IMR-90 (cell line): ENCODE measurements around the gene RNF144A. TPM values are rescaled to one million over a fixed set of nuclear protein-coding genes. Genes with fewer than 3 reads are reported as not detected.
A peak's percentile ranks its signal among the peaks of the same experiment; 100 is the strongest.

Experiments used
- ATAC-seq: fragments of 200-7000 bp; cut with Tn5 transposase; 2 replicates; pipeline ENCODE4 v1.9.1; 2020; ENCODE audit warnings: low read depth, mild to moderate bottlenecking, moderate library complexity
- BruUV-seq: library from RNA; stranded (reverse); fragments of 400-500 nt; replicated peaks from 2 replicates; lab custom pipeline; 2021; lab: Mats Ljungman, UMichigan
- CTCF ChIA-PET: fragments of 300-600 bp; formaldehyde crosslinking; extraction: SDS; loops from one replicate; lab custom pipeline; 2021; ENCODE audit warnings: antibody characterized with exemption; lab: Yijun Ruan, JAX
- POLR2A ChIA-PET: fragments of 300-600 bp; sonication (Branson Sonifier 250); formaldehyde crosslinking; loops from one replicate; lab custom pipeline; 2022; ENCODE audit warnings: antibody characterized with exemption; ENCODE audit not compliant: unreplicated experiment; lab: Charles Lee
- DNase-seq: peaks from one replicate; pipeline ENCODE4 v3.0.0; 2013
- H2AFZ ChIP-seq: replicated peaks from 2 replicates; pipeline ENCODE3; 2013; ENCODE audit warnings: low read length, mild to moderate bottlenecking; ENCODE audit not compliant: poor library complexity
- H2AK5ac ChIP-seq: 2 replicates; pipeline ENCODE4 v1.6.1; 2013; ENCODE audit warnings: low read depth, low read length, inconsistent platforms
- H2AK9ac ChIP-seq: replicated peaks from 2 replicates; pipeline ENCODE3; 2013; ENCODE audit warnings: mild to moderate bottlenecking, low read depth, low read length, moderate library complexity; ENCODE audit not compliant: poor library complexity
- H2BK120ac ChIP-seq: 2 replicates; pipeline ENCODE4 v1.6.1; 2013; ENCODE audit warnings: low read depth, low read length, inconsistent platforms
- H2BK15ac ChIP-seq: 3 replicates; pipeline ENCODE4 v1.6.1; 2013; ENCODE audit warnings: low read depth, low read length, inconsistent platforms
- H2BK20ac ChIP-seq: 2 replicates; pipeline ENCODE4 v1.6.1; 2013; ENCODE audit warnings: low read depth, mild to moderate bottlenecking, inconsistent platforms, low read length, moderate library complexity
- H2BK5ac ChIP-seq: 2 replicates; pipeline ENCODE4 v1.6.1; 2013; ENCODE audit warnings: mild to moderate bottlenecking, low read depth, low read length, inconsistent platforms; ENCODE audit not compliant: poor library complexity, severe bottlenecking
- H3K14ac ChIP-seq: replicated peaks from 2 replicates; pipeline ENCODE4 v1.6.1; 2013; ENCODE audit warnings: low read depth, low read length, inconsistent platforms
- H3K18ac ChIP-seq: 2 replicates; pipeline ENCODE4 v1.6.1; 2013; ENCODE audit warnings: low read depth, low read length, control low read depth
- H3K23ac ChIP-seq: 2 replicates; pipeline ENCODE4 v1.6.1; 2013; ENCODE audit warnings: low read depth, low read length, inconsistent platforms
- H3K27ac ChIP-seq: 2 replicates; pipeline ENCODE4 v1.5.1; 2013; ENCODE audit warnings: mild to moderate bottlenecking, control low read depth, low read length; ENCODE audit not compliant: insufficient read depth
- H3K27me3 ChIP-seq: 2 replicates; pipeline ENCODE4 v1.6.1; 2013; ENCODE audit warnings: low read length; ENCODE audit not compliant: control insufficient read depth, insufficient read depth
- H3K36me3 ChIP-seq: 2 replicates; pipeline ENCODE4 v1.6.1; 2013; ENCODE audit warnings: low read length, mixed read lengths; ENCODE audit not compliant: control insufficient read depth, insufficient read depth
- H3K4ac ChIP-seq: 2 replicates; pipeline ENCODE4 v1.6.1; 2013; ENCODE audit warnings: low read depth, low read length, inconsistent platforms
- H3K4me1 ChIP-seq: 2 replicates; pipeline ENCODE4 v1.6.1; 2013; ENCODE audit warnings: low read length, mixed read lengths; ENCODE audit not compliant: control insufficient read depth, insufficient read depth
- H3K4me2 ChIP-seq: 2 replicates; pipeline ENCODE4 v1.6.1; 2013; ENCODE audit warnings: low read depth, mild to moderate bottlenecking, control low read depth, low read length, moderate library complexity
- H3K4me3 ChIP-seq: 2 replicates; pipeline ENCODE4 v1.5.1; 2013; ENCODE audit warnings: low read depth, mild to moderate bottlenecking, control low read depth, low read length, moderate library complexity; ENCODE audit not compliant: insufficient read depth
- H3K56ac ChIP-seq: 2 replicates; pipeline ENCODE4 v1.6.1; 2013; ENCODE audit warnings: low read length, inconsistent platforms; ENCODE audit not compliant: insufficient read depth; ENCODE audit errors: extremely low read depth
- H3K79me1 ChIP-seq, 2 experiments: 2 replicates each; pipeline ENCODE4 v1.6.1; 2013; ENCODE audit warnings: low read length in 2 of 2, inconsistent platforms in 1 of 2, low read depth in 1 of 2
- H3K9ac ChIP-seq: 2 replicates; pipeline ENCODE4 v1.6.1; 2013; ENCODE audit warnings: low read depth, low read length, control low read depth
- H3K9me1 ChIP-seq: 2 replicates; pipeline ENCODE4 v1.6.1; 2013; ENCODE audit warnings: low read length, inconsistent platforms; ENCODE audit not compliant: insufficient read depth
- H3K9me3 ChIP-seq: 2 replicates; pipeline ENCODE4 v1.6.1; 2013; ENCODE audit warnings: low read length; ENCODE audit not compliant: control insufficient read depth, insufficient read depth
- H4K20me1 ChIP-seq: 2 replicates; pipeline ENCODE4 v1.6.1; 2013; ENCODE audit warnings: low read length, inconsistent platforms; ENCODE audit not compliant: insufficient read depth
- H4K5ac ChIP-seq: 2 replicates; pipeline ENCODE4 v1.6.1; 2013; ENCODE audit warnings: mild to moderate bottlenecking, low read depth, low read length, control low read depth
- H4K8ac ChIP-seq, 2 experiments: 2 replicates each; pipeline ENCODE4 v1.6.1; 2013; ENCODE audit warnings: low read depth in 2 of 2, low read length in 2 of 2, control low read depth in 1 of 2, inconsistent platforms in 1 of 2
- H4K91ac ChIP-seq: 2 replicates; pipeline ENCODE4 v1.6.1; 2013; ENCODE audit warnings: low read depth, low read length, inconsistent platforms; ENCODE audit not compliant: insufficient read depth
- MAZ ChIP-seq: IDR thresholded peaks from 2 replicates; pipeline ENCODE4 v1.6.1; 2012; ENCODE audit warnings: low read depth, mild to moderate bottlenecking, low read length, improper control_type of control experiment, moderate library complexity, borderline replicate concordance
- NFE2L2 ChIP-seq: fragments of 150-350 bp; IDR thresholded peaks from 2 replicates; pipeline ENCODE4 v1.6.1; 2016; ENCODE audit warnings: low read depth, mild to moderate bottlenecking, low read length
- POLR2A ChIP-seq: IDR thresholded peaks from 2 replicates; pipeline ENCODE4 v1.6.1; 2012; ENCODE audit warnings: mild to moderate bottlenecking, low read depth, low read length
- RCOR1 ChIP-seq: IDR thresholded peaks from 2 replicates; pipeline ENCODE4 v1.6.1; 2012; ENCODE audit warnings: mild to moderate bottlenecking, low read length, improper control_type of control experiment; ENCODE audit not compliant: insufficient replicate concordance
- WGBS, 2 experiments: methylation state at CpG; one replicate each; pipeline versions ENCODE4 v1.1.5 to v1.1.7; 2013; ENCODE audit warnings: missing lambda C conversion rate in 2 of 2; ENCODE audit not compliant: insufficient read length in 1 of 2; ENCODE audit errors: extremely low coverage in 2 of 2; 5-methylcytosine and 5-hydroxymethylcytosine counted together
- dilution Hi-C: fragments of 300-500 bp; cut with HindIII; formaldehyde crosslinking; loops from one replicate; pipeline ENCODE4 v1.14.3; 2018; ENCODE audit warnings: low sequenced_read_pairs; ENCODE audit not compliant: unreplicated experiment
- in situ Hi-C: fragments of 300-500 bp; cut with MboI; formaldehyde crosslinking; loops from 3 replicates; pipeline ENCODE4 v1.14.3; 2019; ENCODE audit warnings: low sequenced_read_pairs, inconsistent platforms, mixed read lengths
- intact Hi-C: fragments of 100-400 bp; cut with micrococcal nuclease; formaldehyde crosslinking; loops from 2 replicates; pipeline ENCODE4 v1.10.0; 2022
- polyA plus RNA-seq, 3 experiments: library from polyadenylated mRNA; depleted of rRNA; stranded (reverse); fragments of >200 nt; gene quantifications; 2 replicates each; pipeline ENCODE4 v1.2.3, GENCODE V29; 2012; ENCODE audit warnings: low replicate concordance in 1 of 3
- total RNA-seq: library from RNA; depleted of rRNA; stranded (reverse); fragments of >200 nt; gene quantifications from 2 replicates; pipeline ENCODE4 v1.2.3, GENCODE V29; 2012
- TF ChIP-seq, protein P1 (sequence below): conservative IDR thresholded peaks from 2 replicates; pipeline ENCODE4 v1.5.1; 2012; ENCODE audit warnings: mild to moderate bottlenecking, low read depth, low read length, improper control_type of control experiment
- TF ChIP-seq, protein P2 (sequence below): fragments of 150-350 bp; IDR thresholded peaks from 2 replicates; pipeline ENCODE4 v1.6.1; 2016; ENCODE audit warnings: low read depth, mild to moderate bottlenecking, low read length, moderate library complexity, borderline replicate concordance
- TF ChIP-seq, protein P3 (sequence below): fragments of 150-350 bp; IDR thresholded peaks from 2 replicates; pipeline ENCODE4 v1.6.1; 2017; ENCODE audit warnings: mild to moderate bottlenecking, antibody characterized with exemption, low read length, low read depth

The RNF144A gene
- total and polyA plus RNA-seq, 2 of the 4 experiments (the other 2 are of a cell fraction), result 0.18 to 0.26 TPM

DNA sequence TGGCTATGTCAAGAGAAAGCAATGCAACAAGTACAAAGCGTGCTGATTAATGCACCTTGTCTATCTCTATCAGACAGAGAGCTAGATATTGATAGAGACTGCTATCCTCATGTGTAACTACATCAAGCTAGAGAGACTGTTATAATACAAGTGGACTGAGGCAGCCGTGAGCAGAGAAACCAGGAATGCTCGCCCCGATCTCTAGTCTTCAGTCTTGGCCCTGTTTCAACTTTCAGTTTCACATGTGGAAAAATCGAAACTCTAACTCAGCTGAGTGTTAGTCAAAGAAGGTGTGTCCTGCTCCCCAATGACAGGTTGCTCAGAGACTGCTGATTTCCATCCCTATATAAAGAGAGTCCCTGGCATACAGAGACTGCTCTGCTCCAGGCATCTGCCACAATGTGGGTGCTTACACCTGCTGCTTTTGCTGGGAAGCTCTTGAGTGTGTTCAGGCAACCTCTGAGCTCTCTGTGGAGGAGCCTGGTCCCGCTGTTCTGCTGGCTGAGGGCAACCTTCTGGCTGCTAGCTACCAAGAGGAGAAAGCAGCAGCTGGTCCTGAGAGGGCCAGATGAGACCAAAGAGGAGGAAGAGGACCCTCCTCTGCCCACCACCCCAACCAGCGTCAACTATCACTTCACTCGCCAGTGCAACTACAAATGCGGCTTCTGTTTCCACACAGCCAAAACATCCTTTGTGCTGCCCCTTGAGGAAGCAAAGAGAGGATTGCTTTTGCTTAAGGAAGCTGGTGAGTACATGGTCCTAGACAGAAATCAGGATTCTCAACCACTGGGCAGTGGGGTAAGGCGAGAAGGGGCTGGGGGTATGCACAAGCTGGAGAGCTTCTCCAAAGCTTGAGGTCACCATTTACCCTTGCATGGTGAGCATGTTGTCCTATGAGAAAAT lies 39.6 kb upstream of the RNF144A start, which contains the start of gene RSAD2:
TSS of gene RSAD2 (plus strand) at position 376 of the 903 bp plus-strand sequence. CDS start at position 400, 24 bp downstream.
- no TSS peak for BruUV-seq
- Histone ChIP-seq H2BK15ac (no peak within 1 kb of the TSS), H3K23ac (no peak within 1 kb of the TSS), H3K56ac (no peak within 1 kb of the TSS), H4K8ac (no peak within 1 kb of the TSS), H3K4ac (no peak within 1 kb of the TSS), H2BK20ac (no peak within 1 kb of the TSS), H3K4me1 (no peaks in the 10 kb centered on the region), H2BK120ac (no peak within 1 kb of the TSS), H3K9me3 (no peaks in the 10 kb centered on the region), H3K4me3 (peak within 1 kb of the TSS; percentile 37), H3K27ac (no peak within 1 kb of the TSS), H3K4me2 (peak within 1 kb of the TSS; percentile 80), H2AK5ac (no peak within 1 kb of the TSS), H3K9me1 (no peaks in the 10 kb centered on the region), H3K27me3 (no peaks in the 10 kb centered on the region), H3K79me1 (no peaks in the 10 kb centered on the region), H3K14ac (no peak within 1 kb of the TSS), H3K18ac (no peak within 1 kb of the TSS), H2BK5ac (no peak within 1 kb of the TSS), H2AK9ac (no peak within 1 kb of the TSS), H4K91ac (no peak within 1 kb of the TSS), H4K5ac (no peak within 1 kb of the TSS), H4K20me1 (no peaks in the 10 kb centered on the region), H3K36me3 (no peaks in the 10 kb centered on the region), H2AFZ (peak within 1 kb of the TSS; percentile 34), H3K9ac (no peak within 1 kb of the TSS)
- ChIA-PET POLR2A (no interaction called here), CTCF (no interaction called here)
- TF ChIP-seq MAZ (no peak), POLR2A (no peak), RCOR1 (no peak), NFE2L2 (no peak)
- TF ChIP-seq, protein P1, sequence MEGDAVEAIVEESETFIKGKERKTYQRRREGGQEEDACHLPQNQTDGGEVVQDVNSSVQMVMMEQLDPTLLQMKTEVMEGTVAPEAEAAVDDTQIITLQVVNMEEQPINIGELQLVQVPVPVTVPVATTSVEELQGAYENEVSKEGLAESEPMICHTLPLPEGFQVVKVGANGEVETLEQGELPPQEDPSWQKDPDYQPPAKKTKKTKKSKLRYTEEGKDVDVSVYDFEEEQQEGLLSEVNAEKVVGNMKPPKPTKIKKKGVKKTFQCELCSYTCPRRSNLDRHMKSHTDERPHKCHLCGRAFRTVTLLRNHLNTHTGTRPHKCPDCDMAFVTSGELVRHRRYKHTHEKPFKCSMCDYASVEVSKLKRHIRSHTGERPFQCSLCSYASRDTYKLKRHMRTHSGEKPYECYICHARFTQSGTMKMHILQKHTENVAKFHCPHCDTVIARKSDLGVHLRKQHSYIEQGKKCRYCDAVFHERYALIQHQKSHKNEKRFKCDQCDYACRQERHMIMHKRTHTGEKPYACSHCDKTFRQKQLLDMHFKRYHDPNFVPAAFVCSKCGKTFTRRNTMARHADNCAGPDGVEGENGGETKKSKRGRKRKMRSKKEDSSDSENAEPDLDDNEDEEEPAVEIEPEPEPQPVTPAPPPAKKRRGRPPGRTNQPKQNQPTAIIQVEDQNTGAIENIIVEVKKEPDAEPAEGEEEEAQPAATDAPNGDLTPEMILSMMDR, result no peak
- TF ChIP-seq, protein P2, sequence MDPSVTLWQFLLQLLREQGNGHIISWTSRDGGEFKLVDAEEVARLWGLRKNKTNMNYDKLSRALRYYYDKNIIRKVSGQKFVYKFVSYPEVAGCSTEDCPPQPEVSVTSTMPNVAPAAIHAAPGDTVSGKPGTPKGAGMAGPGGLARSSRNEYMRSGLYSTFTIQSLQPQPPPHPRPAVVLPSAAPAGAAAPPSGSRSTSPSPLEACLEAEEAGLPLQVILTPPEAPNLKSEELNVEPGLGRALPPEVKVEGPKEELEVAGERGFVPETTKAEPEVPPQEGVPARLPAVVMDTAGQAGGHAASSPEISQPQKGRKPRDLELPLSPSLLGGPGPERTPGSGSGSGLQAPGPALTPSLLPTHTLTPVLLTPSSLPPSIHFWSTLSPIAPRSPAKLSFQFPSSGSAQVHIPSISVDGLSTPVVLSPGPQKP, result no peak
- TF ChIP-seq, protein P3, sequence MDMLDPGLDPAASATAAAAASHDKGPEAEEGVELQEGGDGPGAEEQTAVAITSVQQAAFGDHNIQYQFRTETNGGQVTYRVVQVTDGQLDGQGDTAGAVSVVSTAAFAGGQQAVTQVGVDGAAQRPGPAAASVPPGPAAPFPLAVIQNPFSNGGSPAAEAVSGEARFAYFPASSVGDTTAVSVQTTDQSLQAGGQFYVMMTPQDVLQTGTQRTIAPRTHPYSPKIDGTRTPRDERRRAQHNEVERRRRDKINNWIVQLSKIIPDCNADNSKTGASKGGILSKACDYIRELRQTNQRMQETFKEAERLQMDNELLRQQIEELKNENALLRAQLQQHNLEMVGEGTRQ, result no peak
- dilution Hi-C loops, result no loop called here
- in situ Hi-C loops, result no loop called here
- WGBS, 2 experiments, result 13% methylated on average over 3 of the region's 10 CpGs; no CpG with 5 or more reads in 1 of the 2 experiments
- intact Hi-C loops, result no loop called here
- DNase-seq (peak; percentile 16), ATAC-seq (peak; percentile 54)
